Stimulated activated CD4-positive, alpha-beta T cell treated with anti-CD3 and anti-CD28 coated beads, Interleukin-2, amount 100 ng/mL, for 4 hours (primary cell): ENCODE results near the gene PPIL1.

Experiments
- DNase-seq: peaks from one replicate; pipeline ENCODE4 v3.0.0-alpha.2; 2020; ENCODE audit warnings: low read depth

PPIL1 gene

GRCh38 chr6:36834576-36835341 is 39.8 kb downstream of the PPIL1 start:
- DNase-seq: no peak

- DNase-seq: no peak
These were observed 41.3 kb downstream of the PPIL1 start for GRCh38 chr6:36833182-36833789.

- DNase-seq: no peak
These were observed 42.3 kb downstream of the PPIL1 start for GRCh38 chr6:36832313-36832712.

GRCh38 chr6:36830577-36830976 is 44.0 kb downstream of the PPIL1 start:
- no peak for DNase-seq

DNA sequence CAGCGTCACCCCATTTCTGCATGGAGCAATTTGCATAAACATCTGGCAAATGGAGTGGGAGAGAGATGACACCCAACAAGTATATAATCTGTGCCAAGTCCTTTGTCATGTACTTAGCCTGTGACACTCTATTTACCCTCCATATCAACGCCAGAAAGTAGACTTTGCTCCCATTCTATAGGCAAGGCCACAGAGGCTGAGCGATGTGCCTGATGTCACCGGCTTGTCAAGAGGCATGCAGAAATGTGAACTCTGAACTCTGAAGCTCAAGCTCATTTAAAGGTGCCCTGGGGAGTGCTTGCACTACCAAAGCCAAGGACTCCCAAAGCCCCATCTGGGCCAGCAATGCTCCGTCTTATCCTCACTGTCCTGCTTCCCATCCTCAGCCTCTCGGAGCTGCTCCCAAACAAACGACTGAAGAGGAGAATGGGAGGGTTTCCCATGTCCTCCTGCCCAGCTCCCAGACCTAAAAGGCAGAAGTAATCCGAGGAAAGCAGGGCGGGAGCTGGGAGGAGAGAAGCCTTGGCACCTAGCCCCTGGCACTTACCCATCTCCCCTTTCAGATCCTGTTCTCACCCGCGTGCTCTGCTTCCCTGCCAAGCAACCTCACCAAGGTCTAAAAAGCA is 44.6 kb downstream of the PPIL1 start:
- no peak for DNase-seq

GRCh38 chr6:36827261-36828079 is 47.1 kb downstream of the PPIL1 start:
- no peak for DNase-seq

- DNase-seq: no peak
These were observed 47.9 kb downstream of the PPIL1 start for GRCh38 chr6:36826520-36827227.

DNA sequence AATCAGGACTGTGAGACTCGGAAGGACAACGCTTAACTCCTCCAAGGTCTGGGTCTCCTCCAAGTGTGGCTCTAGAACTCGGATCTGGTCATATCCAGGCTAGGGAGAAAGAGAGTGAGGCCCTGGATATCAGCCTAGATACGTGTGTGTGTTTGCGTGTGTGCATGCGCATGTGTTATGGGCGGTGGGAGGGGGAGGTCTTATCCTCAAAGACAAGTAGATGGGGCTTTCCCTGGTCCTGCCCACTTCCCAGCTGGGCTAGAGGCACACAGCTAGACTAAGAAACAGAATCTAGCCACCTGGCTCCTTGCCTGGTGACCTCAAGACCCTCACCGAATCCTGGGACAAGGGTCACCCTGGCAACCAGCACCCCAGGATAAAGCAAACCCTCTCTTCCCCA is 48.6 kb downstream of the PPIL1 start:
- no peak for DNase-seq

GRCh38 chr6:36825452-36825851 is 49.2 kb downstream of the PPIL1 start:
- DNase-seq: no peak

DNA sequence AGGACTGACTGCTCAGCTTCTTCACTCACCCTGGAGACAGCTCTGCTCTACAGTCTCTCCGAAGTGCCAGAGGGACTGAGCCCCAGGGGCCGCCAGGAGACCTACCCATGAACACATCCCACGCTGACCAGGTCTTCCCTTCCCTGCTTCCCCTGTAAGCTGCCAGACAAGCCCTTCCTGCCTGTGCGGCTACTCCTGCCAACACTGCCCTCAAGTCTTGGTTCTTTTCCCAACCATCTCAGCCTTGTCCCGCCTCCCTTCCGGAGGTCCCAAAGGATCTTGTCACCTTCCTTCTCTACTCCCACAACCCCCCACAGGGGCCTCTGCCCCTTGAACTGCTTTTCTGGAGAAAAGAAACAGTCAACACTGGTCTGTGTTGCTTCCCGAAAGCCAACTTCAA is 50.4 kb downstream of the PPIL1 start:
- no peak for DNase-seq

DNA sequence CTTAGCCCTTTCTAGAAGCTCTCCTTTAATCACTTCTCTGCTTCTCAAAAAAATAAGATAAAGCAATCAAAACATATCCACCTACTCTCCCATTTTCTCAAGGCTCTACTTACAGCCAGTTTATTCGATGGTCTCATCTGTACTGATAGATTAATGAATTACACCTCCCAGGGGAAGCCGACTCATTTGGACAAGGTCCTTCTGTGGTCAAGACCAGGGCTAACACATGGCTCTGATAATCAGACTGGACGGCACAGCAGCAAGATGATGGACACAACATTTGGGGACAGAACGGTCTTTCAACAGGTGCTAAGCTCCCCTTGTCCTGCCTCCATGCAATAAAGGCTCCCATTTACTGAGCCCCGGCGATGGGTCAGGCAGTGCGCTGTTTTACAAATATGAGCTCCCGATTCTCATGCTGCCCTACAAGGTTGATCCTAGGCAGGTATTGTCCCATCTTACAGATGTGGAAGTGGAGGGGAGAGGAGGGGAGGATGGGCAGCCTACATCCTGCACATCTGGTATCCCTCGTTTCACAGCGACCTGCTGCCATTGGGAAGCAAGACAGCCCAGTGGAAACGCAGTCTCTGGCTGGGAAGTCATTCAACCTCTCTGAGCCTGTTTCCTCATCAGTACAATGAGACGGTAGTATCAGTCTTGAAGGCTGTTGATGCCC is 51.0 kb downstream of the PPIL1 start:
- no peak for DNase-seq

DNA sequence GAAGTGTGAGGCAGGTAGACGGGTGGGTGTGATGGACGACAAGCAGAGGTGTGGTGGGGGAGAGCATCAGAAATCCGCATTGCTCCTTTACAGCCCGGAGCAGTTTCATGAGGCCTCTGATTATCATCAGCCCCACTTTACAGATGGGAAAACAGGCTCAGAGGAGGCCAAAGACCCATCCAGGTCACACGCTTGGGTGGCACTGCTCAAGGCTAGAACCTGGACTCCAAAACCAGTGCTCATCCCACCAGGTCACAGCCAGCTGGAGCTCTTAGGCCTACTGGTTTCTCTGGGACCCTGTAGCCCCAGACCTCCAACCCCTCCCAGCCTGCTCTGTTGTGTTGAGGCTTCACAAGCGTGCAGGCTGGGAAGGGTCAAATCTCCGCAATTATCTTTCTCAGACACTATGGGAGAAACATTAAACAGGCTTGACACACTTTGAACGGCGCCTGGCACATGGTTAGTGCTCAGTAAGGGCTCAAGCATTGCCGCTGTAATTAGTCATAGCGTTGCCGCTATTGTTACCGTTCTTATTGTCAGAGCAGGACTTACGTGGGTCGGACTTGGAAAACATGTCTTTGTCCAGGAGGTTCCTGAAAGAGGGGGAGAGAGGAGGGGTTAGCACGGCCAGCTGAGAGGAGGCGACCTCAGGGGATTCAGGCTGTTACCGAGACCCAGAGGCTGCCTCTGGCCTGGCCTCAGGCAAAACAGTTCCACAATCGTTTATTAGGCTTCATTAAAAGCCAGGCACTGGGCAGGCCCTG is 51.9 kb downstream of the PPIL1 start:
- no peak for DNase-seq

- no peak for DNase-seq
These were observed 52.8 kb downstream of the PPIL1 start for GRCh38 chr6:36821581-36822335.

DNA sequence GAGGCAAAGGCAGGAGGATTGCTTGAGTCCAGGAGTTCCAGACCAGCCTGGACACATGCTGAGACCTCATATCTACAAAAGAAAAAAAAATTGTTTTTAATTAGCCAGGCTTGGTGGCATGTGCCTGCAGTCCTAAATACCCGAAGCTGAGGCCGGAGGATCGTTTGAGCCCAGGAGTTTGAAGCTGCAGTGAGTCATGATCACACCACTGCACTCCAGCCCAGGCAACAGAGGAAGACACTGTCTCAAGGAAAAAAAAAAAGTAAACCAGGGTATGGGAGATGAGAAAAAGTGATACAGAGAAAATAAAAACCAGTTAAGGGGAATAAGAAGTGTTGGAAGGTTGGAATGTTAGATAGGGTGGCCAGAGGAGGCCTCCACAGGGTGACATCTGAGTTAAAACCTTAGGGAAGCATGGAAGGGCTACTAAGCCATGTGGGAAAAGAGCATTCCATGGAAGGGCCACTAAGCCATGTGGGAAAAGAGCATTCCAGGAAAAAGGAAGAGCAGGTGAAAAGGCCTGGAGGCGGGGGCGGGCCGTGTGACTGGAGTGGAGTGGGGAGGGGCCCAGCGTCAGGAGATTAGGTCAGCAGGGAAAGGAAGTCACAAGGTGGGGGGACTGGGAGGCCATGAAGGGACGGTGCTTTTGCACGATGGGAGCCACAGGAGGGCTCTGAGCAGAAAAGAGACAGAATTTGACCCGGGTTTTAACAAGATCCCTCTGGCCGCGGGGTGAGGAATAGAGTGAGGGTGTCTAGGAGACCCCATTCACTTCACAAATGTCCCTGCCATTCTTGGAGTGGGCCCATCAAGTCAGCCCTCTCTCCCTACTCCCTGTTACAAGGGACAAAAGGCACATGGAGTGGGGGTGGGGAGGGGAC is 53.7 kb downstream of the PPIL1 start:
- no peak for DNase-seq

DNA sequence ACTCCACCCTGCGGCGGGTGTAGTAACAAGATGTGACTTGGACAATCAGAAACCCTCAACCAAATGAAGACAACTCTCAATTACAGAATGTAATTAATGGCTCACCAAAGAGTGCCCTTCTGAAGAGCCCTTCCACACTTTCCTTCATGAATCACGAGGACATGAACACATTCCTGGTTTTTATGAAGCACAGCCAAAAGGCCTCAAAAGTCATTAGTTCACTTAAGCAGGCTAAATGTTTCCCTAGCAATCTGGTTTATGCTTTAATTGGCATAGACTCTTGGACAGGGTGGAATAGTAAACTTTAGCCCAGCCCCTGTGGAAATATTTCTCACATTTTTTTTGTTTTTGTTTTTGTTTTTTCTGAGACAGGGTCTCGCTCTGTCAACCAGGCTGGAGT is 55.8 kb downstream of the PPIL1 start:
- no peak for DNase-seq

- DNase-seq: no peak
These were observed 56.8 kb downstream of the PPIL1 start for GRCh38 chr6:36817847-36818246.

GRCh38 chr6:36817176-36817817 is 57.3 kb downstream of the PPIL1 start:
- DNase-seq: no peak
